B cell (primary cell): ENCODE measurements around the gene VSIG10L2. TPM values are rescaled to one million over a fixed set of nuclear protein-coding genes. Genes with fewer than 3 reads are reported as not detected.

ENCODE experiments used
- ATAC-seq: fragments of 200-7000 bp; cut with Tn5 transposase; one replicate; pipeline ENCODE4 v1.10.0; 2021; ENCODE audit warnings: low read depth, mild to moderate bottlenecking, moderate number of reproducible peaks, moderate library complexity
- CTCF ChIA-PET: fragments of 350-600 bp; sonication (Branson Sonifier 250); formaldehyde crosslinking; loops from one replicate; lab custom pipeline; 2021; ENCODE audit warnings: antibody characterized with exemption, inconsistent platforms; lab: Charles Lee
- POLR2A ChIA-PET: fragments of 350-600 bp; sonication (Branson Sonifier 250); formaldehyde crosslinking; loops from one replicate; lab custom pipeline; 2021; ENCODE audit warnings: antibody characterized with exemption; lab: Charles Lee
- DNase-seq: peaks from one replicate; pipeline ENCODE4 v3.0.0; 2013
- H2AFZ ChIP-seq: 2 replicates; pipeline ENCODE4 v1.6.1; 2012; ENCODE audit warnings: mild to moderate bottlenecking, low read depth, low read length; ENCODE audit not compliant: insufficient read depth, poor library complexity, severe bottlenecking
- H3K27ac ChIP-seq, 2 donors: 1 replicate in 1 of 2; 2 replicates in 1 of 2; pipeline ENCODE4 v1.5.1; 2012 to 2013; ENCODE audit warnings: low read length in 2 of 2, mild to moderate bottlenecking in 2 of 2, moderate library complexity in 1 of 2
- H3K27me3 ChIP-seq, 4 experiments: fragments of 200-600 bp in 1 of 4; sonication (generic) in 1 of 4; replicated peaks in 1 of 4; 1 replicate in 2 of 4; 2 replicates in 2 of 4; pipeline versions ENCODE4 v1.6.1 to v1.7.0; 2013 to 2016; ENCODE audit warnings: low read length in 3 of 4, mild to moderate bottlenecking in 2 of 4, mixed read lengths in 1 of 4, moderate library complexity in 1 of 4; ENCODE audit not compliant: insufficient read depth in 4 of 4, control insufficient read depth in 3 of 4; ENCODE audit errors: control extremely low read depth in 1 of 4
- H3K36me3 ChIP-seq, 2 experiments: replicated peaks in 1 of 2; 1 replicate in 1 of 2; 2 replicates in 1 of 2; pipeline versions ENCODE4 v1.6.1 to v1.7.1; 2013; ENCODE audit warnings: low read length in 1 of 2; ENCODE audit not compliant: insufficient read depth in 2 of 2, control insufficient read depth in 1 of 2; ENCODE audit errors: control extremely low read depth in 1 of 2, extremely low read depth in 1 of 2
- H3K4me1 ChIP-seq, 2 donors: fragments of 200-600 bp in 1 of 2; sonication (generic) in 1 of 2; 1 replicate in 1 of 2; 2 replicates in 1 of 2; pipeline versions ENCODE4 v1.5.1 to v1.6.1; 2013 to 2017; ENCODE audit warnings: low read length in 2 of 2; ENCODE audit not compliant: control insufficient read depth in 2 of 2, insufficient read depth in 2 of 2
- H3K4me2 ChIP-seq: replicated peaks from 2 replicates; pipeline ENCODE3; 2012; ENCODE audit warnings: mild to moderate bottlenecking, low read depth, low read length; ENCODE audit not compliant: poor library complexity, severe bottlenecking
- H3K4me3 ChIP-seq, 5 experiments: fragments of 200-600 bp in 1 of 5; sonication (generic) in 1 of 5; 1 replicate in 3 of 5; 2 replicates in 2 of 5; pipeline versions ENCODE4 v1.5.1 to v1.7.0; 2011 to 2016; ENCODE audit warnings: low read length in 4 of 5, mild to moderate bottlenecking in 4 of 5, low read depth in 2 of 5, control low read depth in 1 of 5, moderate library complexity in 1 of 5; ENCODE audit not compliant: insufficient read depth in 1 of 5; ENCODE audit errors: control extremely low read depth in 1 of 5, extremely low read depth in 1 of 5
- H3K79me2 ChIP-seq: fragments of 200-600 bp; sonication (generic); one replicate; pipeline ENCODE4 v1.6.0; 2016; ENCODE audit warnings: low read length; ENCODE audit not compliant: control insufficient read depth, insufficient read depth
- H3K9ac ChIP-seq: fragments of 200-600 bp; sonication (generic); 2 replicates; pipeline ENCODE4 v1.6.1; 2017; ENCODE audit warnings: mild to moderate bottlenecking, low read length, moderate library complexity
- H3K9me3 ChIP-seq, 3 donors: one replicate each; pipeline versions ENCODE4 v1.6.1 to v1.7.1; 2013; ENCODE audit warnings: low read length in 2 of 3; ENCODE audit not compliant: control insufficient read depth in 2 of 3, insufficient read depth in 1 of 3; ENCODE audit errors: control extremely low read depth in 1 of 3
- H4K20me1 ChIP-seq: 2 replicates; pipeline ENCODE4 v1.6.0; 2012; ENCODE audit warnings: mild to moderate bottlenecking, low read length; ENCODE audit not compliant: insufficient read depth, control insufficient read depth, poor library complexity, severe bottlenecking
- H3K27ac Mint-ChIP-seq: one replicate; pipeline ENCODE4 v1.8.0; 2021; ENCODE audit warnings: mixed read lengths
- H3K27me3 Mint-ChIP-seq: one replicate; pipeline ENCODE4 v1.8.0; 2021; ENCODE audit warnings: mixed read lengths
- H3K4me1 Mint-ChIP-seq: one replicate; pipeline ENCODE4 v1.8.0; 2021; ENCODE audit warnings: mixed read lengths
- H3K4me3 Mint-ChIP-seq: one replicate; pipeline ENCODE4 v1.8.0; 2021; ENCODE audit warnings: mixed read lengths
- H3K9me3 Mint-ChIP-seq: one replicate; pipeline ENCODE4 v1.8.0; 2022; ENCODE audit warnings: mixed read lengths; ENCODE audit not compliant: insufficient read depth
- EZH2 ChIP-seq: IDR thresholded peaks from 2 replicates; pipeline ENCODE4 v1.6.1; 2012; ENCODE audit warnings: borderline replicate concordance, low read depth, mild to moderate bottlenecking, moderate library complexity, low read length; ENCODE audit not compliant: insufficient read depth, poor library complexity, severe bottlenecking
- WGBS: methylation state at CpG from one replicate; pipeline ENCODE4 v1.1.5; 2013; ENCODE audit warnings: missing lambda C conversion rate; ENCODE audit not compliant: insufficient coverage; 5-methylcytosine and 5-hydroxymethylcytosine counted together
- intact Hi-C: fragments of 100-400 bp; cut with micrococcal nuclease; formaldehyde crosslinking; loops from one replicate; pipeline ENCODE4 v1.10.0; 2022
- polyA plus RNA-seq: library from polyadenylated mRNA; depleted of rRNA; stranded (reverse); fragments of >200 nt; gene quantifications from 2 replicates; pipeline ENCODE4 v1.2.3, GENCODE V29; 2012
- total RNA-seq, 2 donors: library from RNA; stranded (reverse); fragments of 120-200 nt in 1 of 2; gene quantifications; 1 replicate in 1 of 2; 2 replicates in 1 of 2; pipeline versions ENCODE4 v1.2.3 to v1.2.4, GENCODE V29; 2013 to 2022
- TF ChIP-seq, protein P1 (sequence below): fragments of 200-600 bp; IDR thresholded peaks from one replicate; pipeline ENCODE4 v1.8.0; 2022; ENCODE audit warnings: antibody characterized with exemption, mild to moderate bottlenecking

Gene VSIG10L2
- total and polyA plus RNA-seq, 2 donors (not counting 1 experiment from before 2014, with no cell fraction given), result not detected

DNA sequence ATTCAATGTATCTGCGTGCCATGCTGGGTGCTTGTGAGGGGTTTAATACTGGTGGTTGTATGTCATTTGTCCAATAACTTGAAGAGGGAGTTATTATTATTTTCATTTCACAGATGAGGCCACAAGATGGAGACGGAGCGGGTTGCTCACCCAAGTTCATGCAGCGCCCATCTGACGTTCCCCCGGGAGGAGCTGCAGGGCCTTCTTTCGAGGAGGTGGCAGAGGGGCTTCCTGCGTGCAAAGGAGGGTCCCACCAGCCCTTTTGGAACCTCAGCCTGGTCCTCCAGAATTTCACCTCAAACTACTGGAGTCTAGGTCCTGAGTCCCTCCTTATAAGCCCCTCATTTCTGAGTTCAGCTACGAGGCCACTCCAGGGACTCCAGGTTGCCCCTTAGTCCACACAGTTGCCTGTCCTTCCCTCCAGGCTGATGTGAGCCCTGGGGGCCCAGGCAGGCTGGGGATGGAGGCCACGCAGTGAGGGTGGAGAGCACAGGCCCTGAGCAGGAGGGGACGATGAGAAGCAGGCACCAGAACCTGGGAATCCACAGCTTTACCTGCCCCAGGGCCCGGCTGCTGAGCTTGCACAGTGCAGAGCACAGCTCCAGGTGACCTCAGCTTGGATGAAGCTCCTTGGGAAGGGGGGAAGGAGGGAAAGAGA is 2.9 kb upstream of the VSIG10L2 start:
- no peak overlapping the region for H3K9ac ChIP-seq
- H3K36me3 ChIP-seq, result no peaks in the 10 kb centered on the region
- H4K20me1 ChIP-seq, result no peaks in the 10 kb centered on the region
- no peaks in the 10 kb centered on the region for H3K9me3 ChIP-seq
- 81% methylated on average over 12 of the region's 12 CpGs for WGBS
- TF ChIP-seq EZH2, result no peak
- TF ChIP-seq, protein P1, sequence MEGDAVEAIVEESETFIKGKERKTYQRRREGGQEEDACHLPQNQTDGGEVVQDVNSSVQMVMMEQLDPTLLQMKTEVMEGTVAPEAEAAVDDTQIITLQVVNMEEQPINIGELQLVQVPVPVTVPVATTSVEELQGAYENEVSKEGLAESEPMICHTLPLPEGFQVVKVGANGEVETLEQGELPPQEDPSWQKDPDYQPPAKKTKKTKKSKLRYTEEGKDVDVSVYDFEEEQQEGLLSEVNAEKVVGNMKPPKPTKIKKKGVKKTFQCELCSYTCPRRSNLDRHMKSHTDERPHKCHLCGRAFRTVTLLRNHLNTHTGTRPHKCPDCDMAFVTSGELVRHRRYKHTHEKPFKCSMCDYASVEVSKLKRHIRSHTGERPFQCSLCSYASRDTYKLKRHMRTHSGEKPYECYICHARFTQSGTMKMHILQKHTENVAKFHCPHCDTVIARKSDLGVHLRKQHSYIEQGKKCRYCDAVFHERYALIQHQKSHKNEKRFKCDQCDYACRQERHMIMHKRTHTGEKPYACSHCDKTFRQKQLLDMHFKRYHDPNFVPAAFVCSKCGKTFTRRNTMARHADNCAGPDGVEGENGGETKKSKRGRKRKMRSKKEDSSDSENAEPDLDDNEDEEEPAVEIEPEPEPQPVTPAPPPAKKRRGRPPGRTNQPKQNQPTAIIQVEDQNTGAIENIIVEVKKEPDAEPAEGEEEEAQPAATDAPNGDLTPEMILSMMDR, result no peak
- Mint-ChIP-seq H3K9me3 (no peaks in the 10 kb centered on the region), H3K4me1 (no peaks in the 10 kb centered on the region), H3K27ac (no peak overlapping the region), H3K4me3 (no peak overlapping the region), H3K27me3 (peaks cover 4% of the 10 kb centered on the region)
- H3K4me2 ChIP-seq, result no peak overlapping the region
- DNase-seq, result no peak
- no peak for ATAC-seq
- no peaks in the 10 kb centered on the region for H3K79me2 ChIP-seq
- H3K27ac ChIP-seq, result no peak overlapping the region
- ChIA-PET CTCF (interaction anchor here (1.2 to 2.6 kb wide), 2 partner anchors 14 to 251 kb away, joined by 3 to 13 read pairs; no protein-coding TSS in a partner anchor), POLR2A (no interaction called here)
- H3K4me3 ChIP-seq, result no peak overlapping the region
- H2AFZ ChIP-seq, result no peak overlapping the region
- intact Hi-C loops, result no loop called here
- H3K4me1 ChIP-seq, result no peaks in the 10 kb centered on the region
- peaks cover 0 to 4% (median 0%) of the 10 kb centered on the region in 4 experiments for H3K27me3 ChIP-seq

DNA sequence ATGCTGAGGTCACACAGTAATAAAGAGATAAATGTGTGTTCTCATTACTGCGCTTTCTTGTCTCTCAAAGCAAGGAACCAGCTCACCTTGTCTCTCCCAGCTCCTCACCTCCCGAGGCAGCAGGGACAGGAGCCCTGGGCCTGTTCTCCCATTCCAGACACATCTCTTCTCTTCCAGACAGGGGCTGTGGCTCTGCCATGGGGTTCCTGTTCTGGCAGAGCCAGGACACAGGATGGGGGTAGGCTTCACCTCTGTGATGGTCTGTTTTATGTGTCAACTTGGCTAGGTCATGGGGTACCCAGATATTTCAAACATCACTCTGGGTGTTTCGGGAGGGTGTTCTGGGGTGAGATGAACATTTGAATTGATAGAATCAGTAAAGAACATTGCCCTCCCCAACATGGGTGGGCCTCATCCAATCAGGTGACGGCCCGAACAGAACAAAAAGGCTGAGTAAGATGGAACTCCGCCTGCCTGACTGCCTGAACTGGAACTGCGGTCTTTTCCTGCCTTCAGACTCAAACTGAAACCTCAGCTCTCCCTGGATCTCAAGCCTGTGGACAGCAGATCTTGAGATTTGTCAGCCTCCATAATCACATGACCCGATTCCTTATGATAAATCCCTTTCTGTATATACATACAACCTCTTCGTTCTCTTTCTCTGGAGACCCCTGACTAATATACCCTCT is 2.0 kb upstream of the VSIG10L2 start:
- CTCF ChIA-PET, result interaction anchor here (1.2 kb wide), 1 partner anchor 13 kb away, joined by 3 read pairs; no protein-coding TSS in a partner anchor
- no peak for ATAC-seq
- no peaks in the 10 kb centered on the region for H3K4me1 ChIP-seq

More for the DNA sequence above, 2.0 kb upstream of the VSIG10L2 start:
- WGBS, result 78% methylated on average over 6 of the region's 9 CpGs
- no peak for DNase-seq
- peaks cover 0 to 4% (median 0%) of the 10 kb centered on the region in 4 experiments for H3K27me3 ChIP-seq
- H2AFZ ChIP-seq, result no peak overlapping the region
- H3K9me3 Mint-ChIP-seq, result no peaks in the 10 kb centered on the region
- no peak for TF ChIP-seq EZH2
- TF ChIP-seq, protein P1, result no peak
- H3K9ac ChIP-seq, result no peak overlapping the region
- H3K4me1 Mint-ChIP-seq, result no peaks in the 10 kb centered on the region
- peaks cover 4% of the 10 kb centered on the region for H3K27me3 Mint-ChIP-seq
- no peaks in the 10 kb centered on the region for H3K36me3 ChIP-seq
- no peaks in the 10 kb centered on the region for H4K20me1 ChIP-seq
- H3K27ac ChIP-seq, result no peak overlapping the region
- POLR2A ChIA-PET, result no interaction called here
- no peak overlapping the region for H3K4me3 ChIP-seq
- no peak overlapping the region for H3K4me2 ChIP-seq
- no peak overlapping the region for H3K27ac Mint-ChIP-seq
- no peak overlapping the region for H3K4me3 Mint-ChIP-seq
- H3K79me2 ChIP-seq, result no peaks in the 10 kb centered on the region
- intact Hi-C loops, result no loop called here
- no peaks in the 10 kb centered on the region for H3K9me3 ChIP-seq
